ENCODE results near the gene KCNAB1.

The KCNAB1 gene

GRCh38 chr3:156383441-156384025, 263.2 kb downstream of the KCNAB1 start:
- Histone ChIP-seq H3K9me3 (ENCODE audit: control insufficient read depth, low read length) (no peaks in the 10 kb centered on the region), H3K4me1 (ENCODE audit: control insufficient read depth, insufficient read depth, low read length) (no peaks in the 10 kb centered on the region), H3K27me3 (ENCODE audit: control insufficient read depth, insufficient read depth, low read length, poor library complexity, severe bottlenecking) (no peaks in the 10 kb centered on the region), H3K36me3 (ENCODE audit: control insufficient read depth, insufficient read depth, low read length) (no peaks in the 10 kb centered on the region), H3K27ac (ENCODE audit: insufficient read depth, low read depth, low read length, poor library complexity, severe bottlenecking) (no peak overlapping the region), H3K4me3 (ENCODE audit: insufficient read depth, low read depth, low read length) (no peak overlapping the region)
- 93 to 94% methylated on average over 6 of the region's 6 CpGs for WGBS, 2 experiments

GRCh38 chr3:156388497-156389448, 268.4 kb downstream of the KCNAB1 start:
- Histone ChIP-seq H3K4me3 (ENCODE audit: insufficient read depth, low read depth, low read length) (no peak overlapping the region), H3K27me3 (ENCODE audit: control insufficient read depth, insufficient read depth, low read length, poor library complexity, severe bottlenecking) (no peaks in the 10 kb centered on the region), H3K36me3 (ENCODE audit: control insufficient read depth, insufficient read depth, low read length) (no peaks in the 10 kb centered on the region), H3K4me1 (ENCODE audit: control insufficient read depth, insufficient read depth, low read length) (no peaks in the 10 kb centered on the region), H3K27ac (ENCODE audit: insufficient read depth, low read depth, low read length, poor library complexity, severe bottlenecking) (no peak overlapping the region), H3K9me3 (ENCODE audit: control insufficient read depth, low read length) (no peaks in the 10 kb centered on the region)
- 88% methylated on average over 6 of the region's 6 CpGs for WGBS, 2 experiments

- Histone ChIP-seq H3K27ac (ENCODE audit: insufficient read depth, low read depth, low read length, poor library complexity, severe bottlenecking) (no peak overlapping the region), H3K4me1 (ENCODE audit: control insufficient read depth, insufficient read depth, low read length) (no peaks in the 10 kb centered on the region), H3K4me3 (ENCODE audit: insufficient read depth, low read depth, low read length) (no peak overlapping the region), H3K36me3 (ENCODE audit: control insufficient read depth, insufficient read depth, low read length) (no peaks in the 10 kb centered on the region), H3K9me3 (ENCODE audit: control insufficient read depth, low read length) (no peaks in the 10 kb centered on the region), H3K27me3 (ENCODE audit: control insufficient read depth, insufficient read depth, low read length, poor library complexity, severe bottlenecking) (no peaks in the 10 kb centered on the region)
- 93 to 94% methylated on average over 3 of the region's 3 CpGs for WGBS, 2 experiments
These were observed 269.1 kb downstream of the KCNAB1 start for GRCh38 chr3:156389449-156389950.

GRCh38 chr3:156390846-156391245, 270.5 kb downstream of the KCNAB1 start:
- Histone ChIP-seq H3K36me3 (ENCODE audit: control insufficient read depth, insufficient read depth, low read length) (no peaks in the 10 kb centered on the region), H3K27ac (ENCODE audit: insufficient read depth, low read depth, low read length, poor library complexity, severe bottlenecking) (no peak overlapping the region), H3K27me3 (ENCODE audit: control insufficient read depth, insufficient read depth, low read length, poor library complexity, severe bottlenecking) (no peaks in the 10 kb centered on the region), H3K4me1 (ENCODE audit: control insufficient read depth, insufficient read depth, low read length) (no peaks in the 10 kb centered on the region), H3K4me3 (ENCODE audit: insufficient read depth, low read depth, low read length) (no peak overlapping the region), H3K9me3 (ENCODE audit: control insufficient read depth, low read length) (no peaks in the 10 kb centered on the region)
- 87 to 89% methylated on average over 4 of the region's 4 CpGs for WGBS, 2 experiments

GRCh38 chr3:156395961-156396710, 275.8 kb downstream of the KCNAB1 start:
- Histone ChIP-seq H3K27me3 (ENCODE audit: control insufficient read depth, insufficient read depth, low read length, poor library complexity, severe bottlenecking) (no peaks in the 10 kb centered on the region), H3K36me3 (ENCODE audit: control insufficient read depth, insufficient read depth, low read length) (no peaks in the 10 kb centered on the region), H3K9me3 (ENCODE audit: control insufficient read depth, low read length) (no peaks in the 10 kb centered on the region), H3K27ac (ENCODE audit: insufficient read depth, low read depth, low read length, poor library complexity, severe bottlenecking) (no peak overlapping the region), H3K4me3 (ENCODE audit: insufficient read depth, low read depth, low read length) (no peak overlapping the region), H3K4me1 (ENCODE audit: control insufficient read depth, insufficient read depth, low read length) (no peaks in the 10 kb centered on the region)
- WGBS, 2 experiments: 93% methylated on average over 4 of the region's 4 CpGs

- no peaks in the 10 kb centered on the region for H3K4me1 ChIP-seq (ENCODE audit: control insufficient read depth, insufficient read depth, low read length)
- WGBS, 2 experiments: 95 to 98% methylated on average over 4 of the region's 4 CpGs
- no peaks in the 10 kb centered on the region for H3K27me3 ChIP-seq (ENCODE audit: control insufficient read depth, insufficient read depth, low read length, poor library complexity, severe bottlenecking)
- no peaks in the 10 kb centered on the region for H3K36me3 ChIP-seq (ENCODE audit: control insufficient read depth, insufficient read depth, low read length)
- H3K4me3 ChIP-seq (ENCODE audit: insufficient read depth, low read depth, low read length): no peak overlapping the region
- no peaks in the 10 kb centered on the region for H3K9me3 ChIP-seq (ENCODE audit: control insufficient read depth, low read length)
- H3K27ac ChIP-seq (ENCODE audit: insufficient read depth, low read depth, low read length, poor library complexity, severe bottlenecking): no peak overlapping the region
These were observed 276.5 kb downstream of the KCNAB1 start for GRCh38 chr3:156396851-156397250.

GRCh38 chr3:156397534-156397933, 277.2 kb downstream of the KCNAB1 start:
- no peaks in the 10 kb centered on the region for H3K36me3 ChIP-seq (ENCODE audit: control insufficient read depth, insufficient read depth, low read length)
- H3K4me3 ChIP-seq (ENCODE audit: insufficient read depth, low read depth, low read length): no peak overlapping the region
- H3K27ac ChIP-seq (ENCODE audit: insufficient read depth, low read depth, low read length, poor library complexity, severe bottlenecking): no peak overlapping the region
- no peaks in the 10 kb centered on the region for H3K9me3 ChIP-seq (ENCODE audit: control insufficient read depth, low read length)
- H3K27me3 ChIP-seq (ENCODE audit: control insufficient read depth, insufficient read depth, low read length, poor library complexity, severe bottlenecking): no peaks in the 10 kb centered on the region
- H3K4me1 ChIP-seq (ENCODE audit: control insufficient read depth, insufficient read depth, low read length): no peaks in the 10 kb centered on the region

GRCh38 chr3:156400062-156400461, 279.7 kb downstream of the KCNAB1 start:
- H3K27me3 ChIP-seq (ENCODE audit: control insufficient read depth, insufficient read depth, low read length, poor library complexity, severe bottlenecking): no peaks in the 10 kb centered on the region
- no peak overlapping the region for H3K4me3 ChIP-seq (ENCODE audit: insufficient read depth, low read depth, low read length)
- H3K9me3 ChIP-seq (ENCODE audit: control insufficient read depth, low read length): no peaks in the 10 kb centered on the region
- WGBS, 2 experiments: 81 to 91% methylated on average over 2 of the region's 2 CpGs
- no peaks in the 10 kb centered on the region for H3K4me1 ChIP-seq (ENCODE audit: control insufficient read depth, insufficient read depth, low read length)
- H3K36me3 ChIP-seq (ENCODE audit: control insufficient read depth, insufficient read depth, low read length): no peaks in the 10 kb centered on the region
- H3K27ac ChIP-seq (ENCODE audit: insufficient read depth, low read depth, low read length, poor library complexity, severe bottlenecking): no peak overlapping the region

- Histone ChIP-seq H3K27me3 (ENCODE audit: control insufficient read depth, insufficient read depth, low read length, poor library complexity, severe bottlenecking) (no peaks in the 10 kb centered on the region), H3K27ac (ENCODE audit: insufficient read depth, low read depth, low read length, poor library complexity, severe bottlenecking) (no peak overlapping the region), H3K4me3 (ENCODE audit: insufficient read depth, low read depth, low read length) (no peak overlapping the region), H3K4me1 (ENCODE audit: control insufficient read depth, insufficient read depth, low read length) (no peaks in the 10 kb centered on the region), H3K9me3 (ENCODE audit: control insufficient read depth, low read length) (no peaks in the 10 kb centered on the region), H3K36me3 (ENCODE audit: control insufficient read depth, insufficient read depth, low read length) (no peaks in the 10 kb centered on the region)
- WGBS, 2 experiments: 75 to 90% methylated on average over 1 of the region's 1 CpG
These were observed 280.4 kb downstream of the KCNAB1 start for GRCh38 chr3:156400735-156401134.

GRCh38 chr3:156404217-156404616, 283.8 kb downstream of the KCNAB1 start:
- 81 to 85% methylated on average over 2 to 3 of the region's 3 CpGs for WGBS, 2 experiments
- H3K27me3 ChIP-seq (ENCODE audit: control insufficient read depth, insufficient read depth, low read length, poor library complexity, severe bottlenecking): no peaks in the 10 kb centered on the region
- H3K36me3 ChIP-seq (ENCODE audit: control insufficient read depth, insufficient read depth, low read length): no peaks in the 10 kb centered on the region
- H3K4me1 ChIP-seq (ENCODE audit: control insufficient read depth, insufficient read depth, low read length): no peaks in the 10 kb centered on the region
- H3K27ac ChIP-seq (ENCODE audit: insufficient read depth, low read depth, low read length, poor library complexity, severe bottlenecking): no peak overlapping the region
- no peaks in the 10 kb centered on the region for H3K9me3 ChIP-seq (ENCODE audit: control insufficient read depth, low read length)
- H3K4me3 ChIP-seq (ENCODE audit: insufficient read depth, low read depth, low read length): no peak overlapping the region

All from ectodermal cell (in vitro differentiated cells).